ENCODE data around the gene SLC7A10.
"Not testable (repeated sequence)": the region's sequence is repeated elsewhere in the genome, so short reads cannot be mapped to it uniquely, and the experiment has no call there.

SLC7A10 gene

DNA sequence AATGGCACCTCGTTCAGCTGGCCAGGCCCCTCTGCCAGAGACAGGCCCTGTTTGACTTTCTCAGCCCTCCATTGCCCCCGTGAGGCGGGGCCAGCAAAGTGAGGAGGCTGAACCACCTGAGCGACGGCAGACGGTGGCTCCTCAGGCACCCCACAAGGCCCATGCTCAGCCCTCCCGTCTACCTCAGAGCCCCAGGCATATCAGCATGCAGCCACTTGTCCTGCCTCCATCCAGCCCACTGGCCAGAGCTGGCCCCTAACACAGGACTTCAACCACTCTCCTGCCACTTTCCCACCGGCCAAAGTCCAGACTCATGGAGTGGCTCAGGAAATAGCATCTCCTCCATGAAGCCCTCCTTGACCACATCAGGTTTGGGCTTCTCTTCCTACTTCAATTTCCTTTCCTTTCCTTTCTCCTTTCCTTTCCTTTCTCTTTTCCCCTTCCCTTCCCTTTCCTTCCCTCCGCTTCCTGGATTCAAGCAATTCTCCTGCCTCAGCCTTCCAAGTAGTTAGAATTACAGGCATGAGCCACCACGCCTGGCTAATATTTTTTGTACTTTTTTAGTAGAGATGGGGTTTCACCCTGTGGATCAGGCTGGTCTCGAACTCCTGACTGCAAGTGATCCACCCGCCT is 9.3 kb downstream of the SLC7A10 start:
- no peak for DNase-seq (ENCODE audit: low read depth, low spot score)

DNA sequence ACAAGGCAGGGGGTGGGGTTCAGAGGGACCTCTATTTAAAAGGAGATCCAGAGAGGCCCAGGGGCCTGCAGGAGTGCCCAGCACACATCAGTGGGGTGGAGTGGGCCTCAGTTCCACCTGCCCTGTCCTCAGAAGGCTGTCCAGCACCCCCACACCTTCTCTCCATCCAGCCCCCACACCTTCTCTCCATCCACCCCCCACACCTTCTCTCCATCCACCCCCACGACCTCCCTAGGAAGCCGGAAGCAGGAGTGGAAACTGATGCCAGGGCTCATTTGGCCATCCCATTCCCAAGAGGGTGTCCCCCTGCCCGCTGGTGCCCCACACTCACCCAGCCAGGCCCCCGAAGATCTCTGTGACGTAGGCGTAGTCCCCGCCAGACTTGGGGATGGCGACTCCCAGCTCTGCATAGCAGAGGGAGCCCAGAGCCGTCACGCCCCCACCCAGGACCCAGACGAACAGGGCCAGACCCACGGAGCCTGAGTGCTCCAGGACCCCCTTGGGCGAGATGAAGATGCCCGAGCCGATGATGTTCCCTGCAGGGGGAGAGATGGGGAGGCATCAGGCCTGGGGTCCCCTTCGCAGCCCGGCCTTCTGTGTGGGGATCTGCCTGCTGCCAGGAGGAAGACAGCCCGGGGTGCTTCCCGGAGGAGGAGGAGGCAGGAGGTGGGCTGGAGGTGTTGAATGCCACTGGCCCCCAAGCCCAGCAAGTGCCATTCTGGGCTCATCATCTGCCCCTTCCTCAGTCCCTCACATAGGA is 10.0 kb downstream of the SLC7A10 start:
- DNase-seq (ENCODE audit: low read depth, low spot score): no peak

DNA sequence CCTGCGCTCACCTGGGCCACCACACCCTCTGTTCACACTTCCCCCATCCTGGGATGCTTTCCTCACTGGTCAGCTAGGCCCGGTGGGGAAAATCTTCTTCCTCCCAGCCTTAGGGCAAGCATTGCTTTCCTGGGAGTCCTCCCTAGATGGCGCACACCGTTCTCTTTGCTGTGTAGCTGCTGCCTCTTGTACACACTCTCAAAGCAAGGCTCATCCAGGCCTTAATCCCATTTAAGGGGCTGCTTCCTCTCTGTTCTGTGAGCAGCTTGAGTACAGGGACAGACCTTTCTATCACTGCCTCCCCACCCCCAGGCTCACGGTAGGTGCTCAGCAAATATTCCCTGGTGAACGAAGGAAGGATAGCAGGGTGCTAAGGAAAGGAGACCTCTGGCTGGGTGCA is 11.1 kb downstream of the SLC7A10 start:
- DNase-seq (ENCODE audit: low read depth, low spot score): no peak

DNA sequence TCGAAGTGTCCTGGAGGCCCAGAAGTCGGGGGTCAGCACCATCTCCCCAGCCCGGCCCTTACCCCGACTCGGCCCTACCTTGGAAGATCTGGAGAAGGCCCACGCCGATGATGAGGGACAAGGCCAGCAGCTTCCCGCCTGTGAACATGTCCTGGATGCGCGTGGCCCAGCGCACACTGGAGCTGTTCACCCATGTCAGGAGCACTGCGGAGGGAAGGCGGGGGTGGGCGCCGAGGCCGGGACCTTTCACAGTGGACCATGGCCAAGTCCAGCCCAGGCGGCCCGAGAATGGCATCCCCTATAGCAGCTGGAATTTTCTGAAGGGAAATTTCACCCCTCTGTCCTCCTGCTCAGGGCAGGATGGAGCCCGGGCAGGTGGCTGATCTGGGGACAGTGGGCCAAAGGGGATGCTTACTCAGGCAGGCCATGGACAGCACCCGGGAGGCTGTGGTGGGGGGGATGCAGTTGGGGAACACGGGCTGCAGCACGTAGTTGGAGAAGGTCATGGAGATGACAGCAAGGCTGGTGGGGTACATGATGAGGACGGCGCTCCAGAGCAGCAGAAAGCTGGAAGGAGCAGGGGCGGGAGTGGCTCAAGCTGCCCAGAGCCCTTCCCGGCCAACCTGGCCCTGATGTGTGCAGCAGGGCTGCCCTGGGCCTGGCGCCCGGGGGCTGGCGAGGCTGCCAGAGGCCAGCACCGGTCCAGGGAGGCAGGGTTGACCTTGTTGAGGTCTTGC is 13.0 kb downstream of the SLC7A10 start:
- DNase-seq (ENCODE audit: low read depth, low spot score): no peak

DNA sequence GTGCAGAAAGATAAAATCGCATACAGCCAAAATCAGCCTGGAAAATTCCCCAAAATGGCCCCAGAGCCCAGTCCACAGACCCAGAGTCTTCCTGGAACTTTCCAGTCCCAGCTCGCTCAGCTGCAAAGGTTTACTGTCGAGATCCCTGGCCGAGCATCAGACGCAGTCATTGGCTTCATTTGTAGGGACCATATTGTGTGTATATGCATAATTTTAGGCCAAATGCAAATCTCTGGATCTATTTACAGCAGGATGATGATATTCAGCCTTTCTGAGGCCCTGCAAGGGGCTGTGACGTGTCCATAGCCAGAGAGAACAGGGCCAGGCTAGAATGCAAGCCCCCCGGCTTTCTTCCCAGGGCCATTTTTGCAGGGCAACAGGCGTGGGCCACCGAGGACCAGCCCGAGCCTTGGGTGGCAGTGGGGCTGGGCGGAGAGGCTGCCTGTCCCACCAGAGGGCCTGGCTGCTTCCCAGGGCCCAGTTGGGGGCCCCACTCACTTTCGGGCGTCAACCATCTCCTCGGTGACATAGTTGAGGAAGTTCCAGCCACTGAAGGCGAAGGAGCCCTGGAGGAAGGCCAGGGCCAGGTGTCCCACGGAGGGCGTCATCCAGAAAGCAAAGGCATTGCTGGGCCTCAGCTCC is 13.7 kb downstream of the SLC7A10 start:
- no peak for DNase-seq (ENCODE audit: low read depth, low spot score)

DNA sequence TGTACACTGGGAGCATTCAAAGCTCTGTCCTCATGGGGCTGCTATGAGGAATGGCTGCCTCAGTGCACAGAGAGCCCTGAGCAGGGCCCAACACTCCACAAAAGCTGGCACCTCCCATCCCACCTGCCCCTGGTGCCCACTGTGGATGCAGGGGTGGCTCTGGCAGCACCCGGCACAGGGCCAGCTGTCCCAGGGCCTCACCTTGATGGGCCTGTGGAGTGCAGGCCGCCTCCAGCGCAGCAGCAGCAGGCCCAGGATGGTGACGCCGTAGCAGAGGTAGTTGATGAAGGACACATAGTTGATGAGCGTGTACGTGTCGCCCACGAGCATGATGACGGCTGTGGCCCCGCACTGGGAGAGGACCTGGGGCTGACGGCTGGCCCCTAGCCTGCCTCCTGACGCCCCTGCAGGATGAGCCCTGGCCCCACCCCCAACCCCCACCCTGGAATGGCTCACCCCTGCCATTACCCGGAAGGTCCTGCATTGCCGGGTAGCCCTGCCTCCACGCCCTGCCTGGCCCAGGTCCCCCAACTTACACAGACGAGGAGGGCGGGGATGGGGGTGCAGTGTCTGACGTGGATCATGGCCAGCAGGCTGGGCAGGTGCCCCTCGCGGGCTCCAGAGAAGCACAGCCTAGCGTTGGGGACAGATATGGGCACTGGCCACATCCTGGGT is 15.2 kb downstream of the SLC7A10 start:
- DNase-seq (ENCODE audit: low read depth, low spot score): no peak

DNA sequence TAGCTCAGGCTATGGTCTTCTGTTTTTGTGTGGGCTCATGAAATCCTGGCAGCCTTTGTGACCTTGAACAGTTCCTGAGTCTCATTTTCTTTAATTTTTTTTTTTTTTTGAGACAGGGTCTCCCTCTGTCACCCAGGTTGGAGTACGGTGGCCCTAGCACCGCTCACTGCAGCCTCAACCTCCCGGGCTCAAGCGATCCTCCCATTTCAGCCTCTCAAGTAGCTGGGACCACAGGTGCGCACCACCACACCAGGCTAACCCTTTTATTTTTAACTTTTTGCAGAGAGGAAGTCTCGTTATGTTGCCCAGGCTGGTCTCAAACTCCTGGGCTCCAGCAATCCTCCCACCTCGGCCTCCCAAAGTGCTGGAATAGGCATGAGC is 15.8 kb downstream of the SLC7A10 start:
- not testable (repeated sequence) for DNase-seq (ENCODE audit: low read depth, low spot score)

DNA sequence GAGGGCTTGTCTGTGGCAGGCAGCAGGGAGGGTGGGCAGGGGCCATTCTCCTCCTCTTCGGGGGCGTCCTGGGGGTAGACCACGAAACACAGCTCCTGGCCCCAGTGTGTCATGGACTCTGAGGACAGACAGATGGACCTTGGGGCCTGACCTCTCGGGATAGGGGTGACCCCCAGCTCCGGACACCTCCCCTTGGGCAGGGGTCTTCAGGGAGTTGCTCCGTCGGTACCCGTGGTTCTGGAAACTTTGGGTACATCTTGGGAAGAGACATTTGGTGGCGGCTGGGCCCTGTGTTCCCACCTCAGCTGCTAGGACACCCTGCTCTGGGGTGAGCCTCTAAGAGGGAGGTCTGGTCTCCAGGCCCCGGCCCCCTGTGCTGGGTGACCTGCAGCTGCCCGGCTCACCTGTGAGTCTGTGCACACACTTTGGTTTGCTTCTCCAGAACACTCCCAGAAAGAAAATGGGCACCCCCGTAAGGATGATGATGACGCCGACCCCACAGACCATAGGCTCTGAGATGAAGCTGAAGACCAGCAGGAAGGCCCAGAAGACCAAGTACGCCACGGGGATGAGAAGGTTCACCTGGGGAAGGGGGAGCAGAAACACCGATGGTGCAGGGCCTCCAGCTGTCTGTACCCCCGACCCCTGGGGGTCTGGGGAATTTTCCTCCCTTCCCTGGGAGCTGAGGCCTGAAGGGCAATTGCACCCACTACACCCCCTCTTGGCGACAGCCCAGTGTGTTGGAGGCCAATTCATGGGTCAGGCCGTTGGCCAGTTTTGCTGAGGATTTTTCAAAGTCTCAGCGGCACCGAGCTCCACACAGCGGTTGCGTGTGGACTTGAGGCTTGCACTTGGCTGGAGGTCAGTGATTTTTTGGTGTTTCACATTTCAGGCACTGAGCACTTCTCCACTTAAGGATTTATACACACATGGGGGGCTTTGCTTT is 16.5 kb downstream of the SLC7A10 start:
- DNase-seq (ENCODE audit: low read depth, low spot score): no peak

DNA sequence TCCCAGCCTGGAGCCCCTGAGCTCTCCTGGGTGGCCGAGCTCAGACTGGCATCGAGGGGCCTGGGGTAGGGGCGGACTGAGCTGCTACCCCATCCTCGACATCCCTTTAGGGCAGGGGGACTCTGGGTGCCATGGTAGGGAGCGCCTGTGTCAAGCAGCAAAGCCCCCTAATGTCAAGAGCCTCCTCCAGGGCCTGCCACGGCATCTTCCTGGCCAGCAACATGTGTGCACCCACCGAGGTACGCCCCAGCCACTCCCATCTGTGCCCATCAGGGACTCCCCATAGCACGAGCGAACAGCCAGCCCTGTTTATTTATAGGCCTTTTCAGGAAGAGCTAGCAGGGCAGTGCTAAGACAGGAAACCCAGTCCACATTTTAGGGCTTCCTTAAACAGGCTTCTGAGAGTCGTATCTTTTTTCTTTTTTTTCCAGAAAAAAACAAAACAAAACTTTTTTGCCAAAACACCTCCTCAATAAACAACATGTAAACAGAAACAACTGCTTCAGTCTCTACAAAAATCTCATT is 17.2 kb downstream of the SLC7A10 start:
- no peak for DNase-seq (ENCODE audit: low read depth, low spot score)

DNA sequence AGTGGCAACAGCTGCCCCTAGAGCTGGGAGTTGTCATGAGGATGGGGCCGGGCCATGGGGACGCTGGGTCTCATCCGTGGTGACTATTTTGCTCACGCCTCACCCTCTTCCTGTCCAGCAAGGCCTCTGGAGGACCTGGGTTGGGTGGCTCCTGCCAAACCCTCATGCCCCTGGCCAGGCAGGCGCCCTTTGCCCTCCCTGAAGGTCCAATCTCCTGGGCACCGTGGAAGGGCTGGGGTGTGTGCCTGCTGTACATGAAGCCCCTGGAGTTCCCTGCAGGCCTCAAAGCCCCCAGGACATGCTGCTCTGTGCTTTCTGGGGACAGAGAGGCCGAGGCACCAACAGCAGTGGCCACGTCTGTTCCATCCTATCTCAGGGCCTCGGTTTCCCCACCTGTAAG is 17.7 kb downstream of the SLC7A10 start:
- DNase-seq (ENCODE audit: low read depth, low spot score): no peak

DNA sequence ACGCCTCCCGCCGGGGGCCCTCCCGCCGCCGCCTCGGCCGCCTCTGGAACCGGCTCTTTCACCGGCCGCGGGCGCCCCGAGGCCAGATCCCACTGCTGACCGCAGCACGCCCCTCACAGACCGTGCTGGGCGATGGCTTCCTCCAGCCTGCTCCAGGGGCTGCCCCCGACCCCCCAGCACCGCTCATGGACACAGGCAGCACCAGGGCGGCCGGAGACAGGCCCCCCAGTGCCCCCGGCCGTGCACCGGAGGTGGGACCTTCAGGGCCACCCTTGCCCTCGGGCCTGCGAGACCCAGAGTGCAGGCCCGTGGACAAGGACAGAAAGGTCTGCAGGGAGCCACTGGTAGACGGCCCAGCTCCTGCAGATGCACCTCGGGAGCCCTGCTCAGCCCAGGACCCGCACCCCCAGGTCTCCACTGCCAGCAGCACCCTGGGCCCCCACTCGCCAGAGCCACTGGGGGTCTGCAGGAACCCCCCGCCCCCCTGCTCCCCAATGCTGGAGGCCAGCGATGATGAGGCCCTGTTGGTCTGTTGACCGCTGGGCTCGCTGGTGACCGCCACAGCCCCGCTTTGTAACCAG is 18.5 kb downstream of the SLC7A10 start:
- no peak for DNase-seq (ENCODE audit: low read depth, low spot score)

DNA sequence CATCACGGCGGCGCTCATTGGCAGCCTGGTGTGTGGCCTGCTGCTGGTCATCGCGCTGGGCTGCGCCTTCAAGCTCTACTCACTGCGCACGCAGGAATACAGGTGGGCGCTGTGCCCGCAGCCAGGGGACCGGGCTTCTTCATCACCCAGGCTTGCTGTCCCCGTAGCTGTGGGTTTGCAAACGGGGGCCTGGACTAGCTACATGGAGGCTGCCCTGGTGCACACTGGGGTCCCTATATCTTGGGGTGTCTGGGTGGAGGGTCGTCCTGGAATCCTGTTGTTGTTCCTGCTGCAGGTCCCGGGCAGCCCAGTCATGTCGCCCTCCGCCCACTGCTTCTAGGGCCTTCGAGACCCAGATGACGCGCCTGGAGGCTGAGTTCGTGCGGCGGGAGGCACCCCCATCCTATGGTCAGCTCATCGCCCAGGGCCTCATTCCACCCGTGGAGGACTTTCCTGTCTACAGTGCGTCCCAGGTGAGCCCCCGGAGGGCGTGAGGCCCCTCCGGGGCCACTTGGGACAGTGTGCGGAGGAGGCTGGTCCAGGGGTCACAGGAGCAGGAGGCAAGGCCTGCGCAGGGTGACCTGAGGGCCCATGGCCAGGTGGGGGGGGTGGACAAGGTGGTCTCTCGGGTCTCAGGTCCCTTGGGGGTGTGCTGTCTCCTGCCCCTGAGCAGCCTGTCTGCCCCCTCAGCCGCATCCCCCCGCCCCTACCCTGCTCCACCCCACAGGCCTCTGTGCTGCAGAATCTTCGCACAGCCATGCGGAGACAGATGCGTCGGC is 19.2 kb downstream of the SLC7A10 start:
- no peak for DNase-seq (ENCODE audit: low read depth, low spot score)

DNA sequence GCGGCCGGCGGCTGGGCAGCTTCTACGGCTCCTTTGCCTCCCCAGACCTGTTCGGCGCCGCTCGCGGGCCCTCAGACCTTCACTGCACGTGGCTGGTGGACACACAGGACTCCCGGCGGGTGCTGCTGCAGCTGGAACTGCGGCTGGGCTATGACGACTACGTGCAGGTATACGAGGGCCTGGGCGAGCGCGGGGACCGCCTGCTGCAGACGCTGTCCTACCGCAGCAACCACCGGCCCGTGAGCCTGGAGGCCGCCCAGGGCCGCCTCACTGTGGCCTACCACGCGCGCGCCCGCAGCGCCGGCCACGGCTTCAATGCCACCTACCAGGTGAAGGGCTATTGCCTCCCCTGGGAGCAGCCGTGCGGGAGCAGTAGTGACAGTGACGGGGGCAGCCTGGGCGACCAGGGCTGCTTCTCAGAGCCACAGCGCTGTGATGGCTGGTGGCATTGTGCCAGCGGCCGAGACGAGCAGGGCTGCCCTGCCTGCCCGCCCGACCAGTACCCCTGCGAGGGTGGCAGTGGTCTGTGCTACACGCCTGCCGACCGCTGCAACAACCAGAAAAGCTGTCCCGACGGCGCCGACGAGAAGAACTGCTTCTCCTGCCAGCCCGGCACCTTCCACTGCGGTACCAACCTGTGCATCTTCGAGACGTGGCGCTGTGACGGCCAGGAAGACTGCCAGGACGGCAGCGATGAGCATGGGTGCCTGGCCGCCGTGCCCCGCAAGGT is 20.0 kb downstream of the SLC7A10 start:
- no peak for DNase-seq (ENCODE audit: low read depth, low spot score)

DNA sequence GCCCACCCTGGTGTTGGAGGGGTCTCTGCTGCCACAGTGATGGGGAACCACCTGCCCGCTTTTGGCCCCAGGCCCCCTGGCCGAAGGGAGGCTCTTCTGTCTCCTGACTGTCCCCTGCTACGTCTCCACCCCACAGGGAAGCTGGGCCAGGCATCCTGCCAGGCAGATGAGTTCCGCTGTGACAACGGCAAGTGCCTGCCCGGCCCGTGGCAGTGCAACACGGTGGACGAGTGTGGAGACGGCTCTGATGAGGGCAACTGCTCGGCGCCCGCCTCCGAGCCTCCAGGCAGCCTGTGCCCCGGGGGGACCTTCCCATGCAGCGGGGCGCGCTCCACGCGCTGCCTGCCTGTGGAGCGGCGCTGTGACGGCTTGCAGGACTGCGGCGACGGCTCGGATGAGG is 20.5 kb downstream of the SLC7A10 start:
- DNase-seq (ENCODE audit: low read depth, low spot score): no peak

DNA sequence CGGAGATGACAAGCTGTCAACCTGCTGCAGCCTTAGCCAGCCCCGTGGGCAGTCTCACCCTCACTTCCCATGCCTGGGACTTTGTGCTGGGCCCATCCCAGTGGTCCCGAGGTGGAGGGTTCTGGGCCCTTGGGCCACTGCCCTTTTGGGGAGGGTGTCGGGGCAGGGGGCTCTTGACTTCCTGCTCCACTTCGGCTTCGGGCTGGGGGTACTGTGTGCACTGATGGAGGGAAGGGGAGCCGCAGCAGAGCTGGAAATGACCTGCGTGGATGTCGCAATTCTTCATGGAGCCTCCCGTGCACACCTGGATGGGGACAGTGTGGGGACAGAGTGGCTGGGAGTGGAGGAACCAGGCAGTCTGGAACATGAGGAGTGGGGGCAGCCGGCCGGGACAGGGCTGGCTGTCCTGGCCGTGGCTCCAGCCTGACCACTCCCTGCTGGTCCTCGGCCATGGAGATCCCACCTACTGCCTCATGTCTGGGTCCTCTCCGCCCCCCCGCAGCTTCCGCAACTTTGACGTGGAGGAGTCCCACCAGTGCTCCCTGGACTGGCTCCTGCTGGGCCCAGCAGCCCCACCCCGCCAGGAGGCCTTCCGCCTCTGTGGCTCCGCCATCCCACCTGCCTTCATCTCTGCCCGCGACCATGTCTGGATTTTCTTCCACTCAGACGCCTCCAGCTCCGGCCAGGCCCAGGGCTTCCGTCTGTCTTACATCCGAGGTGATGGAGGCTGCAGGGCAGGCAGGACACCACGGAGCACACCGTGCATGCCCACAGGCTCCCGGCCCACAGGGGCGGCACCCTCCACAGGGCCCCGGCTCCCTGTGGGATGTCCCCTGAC is 21.3 kb downstream of the SLC7A10 start:
- DNase-seq (ENCODE audit: low read depth, low spot score): no peak

DNA sequence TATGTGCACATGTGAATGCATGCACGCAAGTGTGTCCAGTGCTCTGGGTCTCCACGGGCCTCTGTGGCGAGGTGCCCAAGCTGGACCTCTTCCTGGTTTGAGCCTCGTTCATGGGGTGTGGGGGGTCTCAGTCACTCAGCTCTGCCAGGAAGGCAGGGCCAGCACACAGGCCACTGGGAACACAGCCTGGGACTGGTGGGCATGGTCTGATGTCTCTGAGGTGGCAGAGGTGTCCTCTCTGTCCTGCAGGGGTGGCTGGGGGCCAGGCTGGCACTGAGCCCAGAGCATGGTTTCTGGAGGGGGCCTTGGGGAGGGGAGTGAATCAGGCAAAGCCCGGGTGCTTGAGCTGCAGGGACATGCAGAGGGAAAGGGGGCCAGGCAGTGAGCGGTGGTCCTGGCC is 22.1 kb downstream of the SLC7A10 start:
- no peak for DNase-seq (ENCODE audit: low read depth, low spot score)

All from activated naive CD8-positive, alpha-beta T cell treated with anti-CD3 and anti-CD28 coated beads, Interleukin-2, amount 50 U/mL, for 16 hours (primary cell).